Measurements from ENCODE around the gene ADGRV1. TPM values are rescaled to one million over a fixed set of nuclear protein-coding genes. Genes with fewer than 3 reads are reported as not detected.
"Not testable (repeated sequence)": the region's sequence is repeated elsewhere in the genome, so short reads cannot be mapped to it uniquely, and the experiment has no call there.

The ADGRV1 gene
- polyA plus RNA-seq, 4 donors = 2.6 to 2.9 (median 2.7) TPM; not detected in 1

DNA sequence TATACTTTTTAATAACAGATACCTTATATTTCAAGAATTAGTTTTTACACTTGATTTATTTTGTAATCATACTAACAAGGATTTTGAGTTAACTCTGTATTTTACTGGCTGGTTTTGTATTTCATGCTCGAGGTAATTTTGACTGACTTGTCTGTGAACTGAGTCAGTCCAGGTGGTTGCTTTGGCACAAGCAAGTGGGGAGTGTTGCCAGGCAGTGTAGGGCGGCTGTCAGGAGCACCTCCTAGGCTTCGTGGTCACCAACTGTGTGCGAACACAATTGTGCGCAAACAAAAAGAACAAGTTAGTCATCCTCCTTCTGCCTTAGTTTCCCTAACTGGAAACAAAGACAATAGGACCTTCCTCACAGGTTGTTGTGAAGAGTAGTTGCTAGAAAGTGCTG lies 286.3 kb downstream of the ADGRV1 start:
- no peak overlapping the region for H3K27ac ChIP-seq (ENCODE audit: low read depth in 1 of 3, low read length in 2 of 3)
- no peaks in the 10 kb centered on the region for H3K36me3 ChIP-seq (ENCODE audit: control insufficient read depth in 3 of 3, insufficient read depth in 2 of 3, low read depth in 1 of 3, low read length in 3 of 3)
- WGBS, 3 donors = 61 to 84% (median 80%) methylated on average over 5 of the region's 5 CpGs
- H3K4me3 ChIP-seq (ENCODE audit: low read depth in 1 of 3, low read length in 3 of 3) = no peak overlapping the region
- no peaks in the 10 kb centered on the region for H3K4me1 ChIP-seq (ENCODE audit: control insufficient read depth in 3 of 3, insufficient read depth in 2 of 3, low read depth in 1 of 3, low read length in 2 of 3)
- no peaks in the 10 kb centered on the region for H3K27me3 ChIP-seq (ENCODE audit: control insufficient read depth in 3 of 3, insufficient read depth in 3 of 3, low read length in 3 of 3)
- FAIRE-seq (no peak), DNase-seq (no peak)
- H3K9me3 ChIP-seq (ENCODE audit: control insufficient read depth in 2 of 2, insufficient read depth in 1 of 2, low read depth in 1 of 2, low read length in 1 of 2) = no peaks in the 10 kb centered on the region

DNA sequence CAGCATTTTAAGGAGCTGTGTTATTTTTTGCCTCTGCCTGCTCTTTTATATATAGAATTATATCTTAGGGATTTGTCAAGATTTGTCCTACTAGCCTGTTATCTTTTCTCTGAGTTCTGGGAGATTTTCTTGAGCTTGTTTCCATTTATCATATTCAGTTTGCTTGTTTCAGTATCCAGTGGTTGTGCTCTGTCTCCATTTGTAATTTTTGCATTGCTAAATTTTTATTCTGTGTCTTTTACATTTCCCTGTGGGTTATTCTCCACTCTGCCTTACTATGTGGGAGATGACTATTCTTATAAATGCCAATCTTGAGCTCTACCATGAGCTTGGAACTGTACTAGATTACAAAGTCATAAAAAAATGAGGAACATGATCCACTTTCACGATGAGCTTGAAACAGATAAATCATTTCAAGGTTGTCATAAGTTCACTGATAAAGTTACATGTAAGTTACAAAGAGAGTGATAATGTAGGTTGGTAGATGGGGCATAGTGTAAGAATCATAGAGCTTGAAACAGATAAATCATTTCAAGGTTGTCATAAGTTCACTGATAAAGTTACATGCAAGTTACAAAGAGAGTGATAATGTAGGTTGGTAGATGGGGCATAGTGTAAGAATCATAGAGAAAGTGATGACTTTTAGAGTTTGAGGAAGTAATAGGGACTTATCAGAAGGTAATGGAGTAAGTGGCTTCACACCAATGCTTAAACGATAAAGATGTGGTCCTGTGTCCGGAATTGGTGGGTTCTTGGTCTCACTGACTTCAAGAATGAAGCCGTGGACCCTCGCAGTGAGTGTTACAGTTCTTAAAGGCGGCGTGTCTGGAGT lies 287.3 kb downstream of the ADGRV1 start:
- WGBS, 3 donors = 80 to 85% (median 81%) methylated on average over 7 of the region's 7 CpGs
- H3K4me3 ChIP-seq (ENCODE audit: low read depth in 1 of 3, low read length in 3 of 3) = no peak overlapping the region
- no peak overlapping the region for H3K27ac ChIP-seq (ENCODE audit: low read depth in 1 of 3, low read length in 2 of 3)
- no peaks in the 10 kb centered on the region for H3K9me3 ChIP-seq (ENCODE audit: control insufficient read depth in 2 of 2, insufficient read depth in 1 of 2, low read depth in 1 of 2, low read length in 1 of 2)
- no peaks in the 10 kb centered on the region for H3K4me1 ChIP-seq (ENCODE audit: control insufficient read depth in 3 of 3, insufficient read depth in 2 of 3, low read depth in 1 of 3, low read length in 2 of 3)
- DNase-seq = no peak
- no peaks in the 10 kb centered on the region for H3K27me3 ChIP-seq (ENCODE audit: control insufficient read depth in 3 of 3, insufficient read depth in 3 of 3, low read length in 3 of 3)
- no peak for FAIRE-seq
- H3K36me3 ChIP-seq (ENCODE audit: control insufficient read depth in 3 of 3, insufficient read depth in 2 of 3, low read depth in 1 of 3, low read length in 3 of 3) = no peaks in the 10 kb centered on the region

DNA sequence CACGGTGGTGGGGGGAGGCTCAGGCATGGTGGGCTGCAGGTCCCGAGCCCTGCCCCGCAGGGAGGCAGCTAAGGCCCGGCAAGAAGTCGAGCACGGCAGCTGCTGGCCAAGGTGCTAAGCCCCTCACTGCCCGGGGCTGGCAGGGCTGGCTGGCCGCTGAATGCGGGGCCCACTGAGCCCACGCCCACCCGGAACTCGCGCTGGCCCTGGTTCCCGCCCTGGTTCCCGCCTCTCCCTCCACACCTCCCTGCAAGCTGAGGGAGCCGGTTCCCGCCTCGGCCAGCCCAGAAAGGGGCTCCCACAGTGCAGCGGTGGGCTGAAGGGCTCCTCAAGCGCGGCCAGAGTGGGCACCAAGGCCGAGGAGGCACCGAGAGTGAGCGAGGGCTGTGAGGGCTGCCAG lies 289.0 kb downstream of the ADGRV1 start:
- 95 to 96% (median 95%) methylated on average over 19 to 24 of the region's 24 CpGs for WGBS, 3 donors
- not testable (repeated sequence) for H3K4me1 ChIP-seq (ENCODE audit: control insufficient read depth in 3 of 3, insufficient read depth in 2 of 3, low read depth in 1 of 3, low read length in 2 of 3); H3K27me3 ChIP-seq (ENCODE audit: control insufficient read depth in 3 of 3, insufficient read depth in 3 of 3, low read length in 3 of 3); H3K4me3 ChIP-seq (ENCODE audit: low read depth in 1 of 3, low read length in 3 of 3); H3K36me3 ChIP-seq (ENCODE audit: control insufficient read depth in 3 of 3, insufficient read depth in 2 of 3, low read depth in 1 of 3, low read length in 3 of 3); H3K27ac ChIP-seq (ENCODE audit: low read depth in 1 of 3, low read length in 2 of 3); FAIRE-seq; H3K9me3 ChIP-seq (ENCODE audit: control insufficient read depth in 2 of 2, insufficient read depth in 1 of 2, low read depth in 1 of 2, low read length in 1 of 2); DNase-seq

DNA sequence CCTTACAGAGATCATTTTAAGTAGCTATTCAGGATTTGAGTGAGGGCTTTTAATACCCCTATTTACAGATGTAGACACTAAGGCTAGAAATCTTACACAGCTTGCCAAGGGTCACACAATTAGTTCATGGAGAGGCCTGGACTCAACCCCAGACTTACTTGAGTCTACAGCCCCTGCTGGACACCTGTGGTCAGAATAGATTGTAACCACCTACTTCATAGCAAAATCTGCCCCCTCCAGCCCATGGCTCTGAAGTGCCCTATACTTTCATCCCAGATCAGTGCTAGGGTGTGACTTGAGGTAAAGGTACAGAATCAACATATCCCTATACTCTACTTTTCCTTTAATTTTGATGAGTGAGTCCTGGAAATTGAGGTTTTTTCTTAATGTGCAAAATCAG lies 291.3 kb downstream of the ADGRV1 start:
- FAIRE-seq (no peak), DNase-seq (no peak)
- Histone ChIP-seq H3K4me3 (ENCODE audit: low read depth in 1 of 3, low read length in 3 of 3) (no peak overlapping the region), H3K36me3 (ENCODE audit: control insufficient read depth in 3 of 3, insufficient read depth in 2 of 3, low read depth in 1 of 3, low read length in 3 of 3) (no peaks in the 10 kb centered on the region), H3K9me3 (ENCODE audit: control insufficient read depth in 2 of 2, insufficient read depth in 1 of 2, low read depth in 1 of 2, low read length in 1 of 2) (no peaks in the 10 kb centered on the region), H3K4me1 (ENCODE audit: control insufficient read depth in 3 of 3, insufficient read depth in 2 of 3, low read depth in 1 of 3, low read length in 2 of 3) (no peaks in the 10 kb centered on the region), H3K27me3 (ENCODE audit: control insufficient read depth in 3 of 3, insufficient read depth in 3 of 3, low read length in 3 of 3) (no peaks in the 10 kb centered on the region), H3K27ac (ENCODE audit: low read depth in 1 of 3, low read length in 2 of 3) (no peak overlapping the region)

DNA sequence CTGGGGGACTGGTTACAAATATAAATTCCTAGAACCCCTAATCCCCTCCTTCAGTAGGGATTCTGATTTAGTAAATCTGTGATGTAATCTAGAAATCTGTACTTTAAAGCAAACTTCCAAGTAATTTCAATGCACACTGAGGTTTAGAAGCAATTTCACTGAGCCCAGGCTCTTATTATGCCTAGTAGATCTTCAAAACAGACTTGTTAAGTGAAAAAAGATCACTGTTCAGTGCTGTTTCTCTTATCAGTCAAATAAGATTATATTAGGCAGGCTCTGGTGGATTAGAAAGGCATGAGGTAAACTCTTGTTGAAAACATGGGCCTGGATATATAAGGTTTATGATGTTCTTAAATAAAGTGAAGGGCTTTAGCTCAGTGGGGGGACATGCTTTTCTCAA lies 293.9 kb downstream of the ADGRV1 start:
- no peaks in the 10 kb centered on the region for H3K9me3 ChIP-seq (ENCODE audit: control insufficient read depth in 2 of 2, insufficient read depth in 1 of 2, low read depth in 1 of 2, low read length in 1 of 2)
- DNase-seq (no peak), FAIRE-seq (no peak)
- H3K27ac ChIP-seq (ENCODE audit: low read depth in 1 of 3, low read length in 2 of 3) = no peak overlapping the region
- H3K36me3 ChIP-seq (ENCODE audit: control insufficient read depth in 3 of 3, insufficient read depth in 2 of 3, low read depth in 1 of 3, low read length in 3 of 3) = no peaks in the 10 kb centered on the region
- H3K27me3 ChIP-seq (ENCODE audit: control insufficient read depth in 3 of 3, insufficient read depth in 3 of 3, low read length in 3 of 3) = no peaks in the 10 kb centered on the region
- H3K4me1 ChIP-seq (ENCODE audit: control insufficient read depth in 3 of 3, insufficient read depth in 2 of 3, low read depth in 1 of 3, low read length in 2 of 3) = no peaks in the 10 kb centered on the region
- H3K4me3 ChIP-seq (ENCODE audit: low read depth in 1 of 3, low read length in 3 of 3) = no peak overlapping the region

DNA sequence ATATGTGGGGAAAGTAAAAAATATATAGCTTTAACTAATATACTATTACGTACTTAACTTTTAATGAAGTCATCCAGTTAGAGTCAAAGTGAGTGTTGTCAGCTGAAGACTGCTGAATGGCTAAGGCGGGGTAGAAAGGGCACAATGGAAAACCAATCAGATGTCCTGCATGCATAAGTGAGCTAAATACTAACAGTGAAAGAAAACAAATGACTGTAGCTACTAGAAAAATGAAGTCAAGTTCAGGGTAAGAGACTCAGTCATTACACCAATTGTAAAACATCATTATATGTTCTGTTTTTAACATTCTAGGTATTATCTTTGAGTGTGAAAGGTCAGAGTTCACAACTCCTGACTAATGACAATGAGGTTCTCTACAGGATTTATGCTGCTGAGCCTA lies 295.2 kb downstream of the ADGRV1 start:
- Histone ChIP-seq H3K9me3 (ENCODE audit: control insufficient read depth in 2 of 2, insufficient read depth in 1 of 2, low read depth in 1 of 2, low read length in 1 of 2) (no peaks in the 10 kb centered on the region), H3K4me3 (ENCODE audit: low read depth in 1 of 3, low read length in 3 of 3) (no peak overlapping the region), H3K4me1 (ENCODE audit: control insufficient read depth in 3 of 3, insufficient read depth in 2 of 3, low read depth in 1 of 3, low read length in 2 of 3) (no peaks in the 10 kb centered on the region), H3K27ac (ENCODE audit: low read depth in 1 of 3, low read length in 2 of 3) (no peak overlapping the region), H3K36me3 (ENCODE audit: control insufficient read depth in 3 of 3, insufficient read depth in 2 of 3, low read depth in 1 of 3, low read length in 3 of 3) (no peaks in the 10 kb centered on the region), H3K27me3 (ENCODE audit: control insufficient read depth in 3 of 3, insufficient read depth in 3 of 3, low read length in 3 of 3) (no peaks in the 10 kb centered on the region)
- FAIRE-seq = no peak
- 86 to 93% (median 88%) methylated on average over 2 of the region's 2 CpGs for WGBS, 3 donors
- DNase-seq = no peak

DNA sequence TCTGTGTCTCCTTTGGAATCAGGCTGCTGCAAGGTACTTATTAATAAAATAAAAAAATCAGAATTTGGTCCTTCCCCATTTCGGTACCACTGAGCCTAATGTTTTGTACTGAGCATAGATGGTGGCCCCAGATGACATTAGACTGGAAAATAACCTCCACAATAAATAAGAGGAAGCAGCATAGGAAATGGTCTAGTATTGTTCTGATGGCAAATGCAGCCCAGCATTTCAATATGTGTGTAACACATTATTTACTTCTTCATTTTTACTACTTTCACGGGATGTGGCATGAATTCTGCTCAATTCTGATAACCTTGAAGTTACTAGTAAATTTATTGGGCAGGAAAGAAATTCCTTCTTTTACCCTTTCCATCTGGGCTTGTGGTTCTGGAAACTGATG lies 295.6 kb downstream of the ADGRV1 start:
- Histone ChIP-seq H3K9me3 (ENCODE audit: control insufficient read depth in 2 of 2, insufficient read depth in 1 of 2, low read depth in 1 of 2, low read length in 1 of 2) (no peaks in the 10 kb centered on the region), H3K36me3 (ENCODE audit: control insufficient read depth in 3 of 3, insufficient read depth in 2 of 3, low read depth in 1 of 3, low read length in 3 of 3) (no peaks in the 10 kb centered on the region), H3K27me3 (ENCODE audit: control insufficient read depth in 3 of 3, insufficient read depth in 3 of 3, low read length in 3 of 3) (no peaks in the 10 kb centered on the region), H3K27ac (ENCODE audit: low read depth in 1 of 3, low read length in 2 of 3) (no peak overlapping the region), H3K4me1 (ENCODE audit: control insufficient read depth in 3 of 3, insufficient read depth in 2 of 3, low read depth in 1 of 3, low read length in 2 of 3) (no peaks in the 10 kb centered on the region), H3K4me3 (ENCODE audit: low read depth in 1 of 3, low read length in 3 of 3) (no peak overlapping the region)
- 67 to 90% (median 75%) methylated on average over 2 of the region's 2 CpGs for WGBS, 3 donors
- FAIRE-seq (no peak), DNase-seq (no peak)

DNA sequence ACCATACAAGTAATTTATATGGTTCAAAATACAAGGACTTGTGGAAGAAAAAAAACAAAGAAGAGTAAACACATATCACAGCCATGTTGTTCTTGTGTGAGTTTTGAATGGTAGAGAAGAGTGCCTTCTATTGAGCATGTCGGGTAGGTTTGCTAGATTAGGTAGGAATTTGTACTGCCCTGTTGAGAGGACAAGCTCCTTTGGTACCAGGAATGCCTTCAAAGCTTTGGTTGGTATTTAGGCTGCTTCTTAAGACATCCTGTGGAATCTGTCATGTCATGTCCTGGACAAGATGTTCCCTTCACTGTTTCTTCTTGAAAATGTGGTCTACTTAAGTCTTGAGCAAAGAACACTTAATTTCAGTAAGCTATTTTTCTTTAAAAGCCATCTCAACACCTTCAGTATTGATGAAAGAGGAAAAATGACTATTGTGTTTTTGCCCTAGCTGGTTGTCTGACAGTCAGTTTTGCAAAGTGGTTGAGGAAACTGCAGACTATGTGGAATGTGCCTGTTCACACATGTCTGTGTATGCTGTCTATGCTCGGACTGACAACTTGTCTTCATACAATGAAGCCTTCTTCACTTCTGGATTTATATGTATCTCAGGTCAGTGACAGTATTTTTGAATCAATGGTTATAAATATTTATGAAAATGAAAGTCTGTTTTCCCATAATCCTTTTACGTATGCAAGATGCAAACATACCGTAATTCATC lies 296.9 kb downstream of the ADGRV1 start:
- Histone ChIP-seq H3K4me1 (ENCODE audit: control insufficient read depth in 3 of 3, insufficient read depth in 2 of 3, low read depth in 1 of 3, low read length in 2 of 3) (no peaks in the 10 kb centered on the region), H3K27me3 (ENCODE audit: control insufficient read depth in 3 of 3, insufficient read depth in 3 of 3, low read length in 3 of 3) (no peaks in the 10 kb centered on the region)
- FAIRE-seq = no peak

More for the DNA sequence above, 296.9 kb downstream of the ADGRV1 start:
- 81 to 82% (median 81%) methylated on average over 4 of the region's 4 CpGs for WGBS, 3 donors
- Histone ChIP-seq H3K4me3 (ENCODE audit: low read depth in 1 of 3, low read length in 3 of 3) (no peak overlapping the region), H3K9me3 (ENCODE audit: control insufficient read depth in 2 of 2, insufficient read depth in 1 of 2, low read depth in 1 of 2, low read length in 1 of 2) (no peaks in the 10 kb centered on the region), H3K36me3 (ENCODE audit: control insufficient read depth in 3 of 3, insufficient read depth in 2 of 3, low read depth in 1 of 3, low read length in 3 of 3) (no peaks in the 10 kb centered on the region), H3K27ac (ENCODE audit: low read depth in 1 of 3, low read length in 2 of 3) (no peak overlapping the region)
- no peak for DNase-seq
